Tibial nerve (tissue), 4 donors: ENCODE results near the gene LEAP2. TPM values are rescaled to one million over a fixed set of nuclear protein-coding genes. Genes with fewer than 3 reads are reported as not detected.

Experiments used
- DNase-seq, 2 donors: peaks; one replicate each; pipeline ENCODE4 v3.0.0-alpha.2; 2019; ENCODE audit warnings: low spot score in 2 of 2
- H3K27ac ChIP-seq, 4 donors: fragments of 200-600 bp; sonication (generic) in 3 of 4; one replicate each; pipeline ENCODE4 v1.5.1; 2017 to 2019; ENCODE audit warnings: mild to moderate bottlenecking in 1 of 4
- H3K27me3 ChIP-seq, 2 donors: fragments of 200-600 bp; sonication (generic) in 1 of 2; one replicate each; pipeline versions ENCODE4 v1.5.1 to v1.6.0; 2017 to 2019
- H3K36me3 ChIP-seq, 3 donors: fragments of 200-600 bp; sonication (generic); one replicate each; pipeline ENCODE4 v1.5.1; 2018 to 2019
- H3K4me1 ChIP-seq, 4 donors: fragments of 200-600 bp; sonication (generic) in 3 of 4; one replicate each; pipeline ENCODE4 v1.5.1; 2017 to 2019
- H3K4me3 ChIP-seq, 4 donors: fragments of 200-600 bp; sonication (generic) in 3 of 4; one replicate each; pipeline ENCODE4 v1.5.1; 2017 to 2019; ENCODE audit warnings: mild to moderate bottlenecking in 1 of 4, moderate library complexity in 1 of 4
- H3K9me3 ChIP-seq, 4 donors: fragments of 200-600 bp; sonication (generic) in 3 of 4; one replicate each; pipeline ENCODE4 v1.5.1; 2017 to 2019
- CTCF ChIP-seq, 5 experiments: fragments of 200-600 bp in 3 of 5; fragments of 450-650 bp in 2 of 5; sonication (generic) in 3 of 5; IDR thresholded peaks; one replicate each; pipeline ENCODE4 v1.5.1; 2016 to 2019; ENCODE audit warnings: antibody characterized with exemption in 5 of 5, mild to moderate bottlenecking in 3 of 5, moderate library complexity in 2 of 5
- EP300 ChIP-seq, 2 donors: sonication (generic); formaldehyde crosslinking; IDR thresholded peaks; one replicate each; pipeline ENCODE4 v1.6.1; 2017; ENCODE audit warnings: antibody characterized with exemption in 2 of 2, mild to moderate bottlenecking in 1 of 2
- POLR2A ChIP-seq, 2 donors: fragments of 450-650 bp; IDR thresholded peaks; one replicate each; pipeline ENCODE4 v1.6.1; 2017; ENCODE audit warnings: antibody characterized with exemption in 2 of 2, mild to moderate bottlenecking in 2 of 2, moderate library complexity in 2 of 2
- WGBS, 2 donors: methylation state at CpG; one replicate each; pipeline ENCODE4 v1.1.5; 2018; 5-methylcytosine and 5-hydroxymethylcytosine counted together
- total RNA-seq, 4 donors: library from RNA; depleted of rRNA; stranded (reverse); fragments of >200 nt; gene quantifications; one replicate each; pipeline ENCODE4 v1.1.0, GENCODE V29; 2016

Gene LEAP2
- total RNA-seq, 4 donors from 2014 or later: 1.7 to 3.9 (median 2.5) TPM

DNA sequence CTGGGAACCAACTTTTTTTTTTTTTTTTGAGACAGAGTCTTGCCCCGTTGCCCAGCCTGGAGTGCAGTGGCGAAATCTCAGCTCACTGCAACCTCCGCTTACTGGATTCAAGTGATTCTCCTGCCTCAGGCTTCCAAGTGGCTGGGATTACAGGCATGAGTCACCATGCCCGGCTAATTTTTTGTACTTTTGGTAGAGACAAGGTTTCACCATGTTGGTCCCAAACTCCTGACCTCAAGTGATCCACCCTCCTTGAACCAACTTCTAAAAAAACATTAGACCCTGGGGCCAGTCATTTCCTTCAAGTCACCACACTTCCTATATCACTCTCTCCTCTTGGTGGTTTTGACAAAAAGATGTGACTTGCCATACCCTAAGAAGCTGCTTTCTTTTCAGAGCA, 32.2 kb upstream of the LEAP2 start:
- WGBS, 2 donors: 87 to 93% methylated on average over 4 of the region's 4 CpGs
- no peaks in the 10 kb centered on the region for H3K36me3 ChIP-seq
- H3K27ac ChIP-seq: no peak overlapping the region

GRCh38 chr5:132848270-132848669, 25.2 kb upstream of the LEAP2 start:
- H3K4me1 ChIP-seq: no peaks in the 10 kb centered on the region
- TF ChIP-seq POLR2A (IDR thresholded peaks at IDR 0.05) (no peak), CTCF (IDR thresholded peaks at IDR 0.05) (no peak), EP300 (IDR thresholded peaks at IDR 0.05) (no peak)
- H3K4me3 ChIP-seq: no peak overlapping the region
- H3K9me3 ChIP-seq: no peaks in the 10 kb centered on the region
- no peak for DNase-seq
- H3K27ac ChIP-seq: no peak overlapping the region
- 91 to 92% methylated on average over 8 of the region's 8 CpGs for WGBS, 2 donors
- H3K36me3 ChIP-seq: no peaks in the 10 kb centered on the region
- H3K27me3 ChIP-seq: no peaks in the 10 kb centered on the region

More for the DNA sequence above, 32.2 kb upstream of the LEAP2 start:
- Histone ChIP-seq H3K4me3 (no peak overlapping the region), H3K27me3 (no peaks in the 10 kb centered on the region), H3K4me1 (no peaks in the 10 kb centered on the region), H3K9me3 (no peaks in the 10 kb centered on the region)
- no peak for DNase-seq
- TF ChIP-seq CTCF (IDR thresholded peaks at IDR 0.05) (no peak), POLR2A (IDR thresholded peaks at IDR 0.05) (no peak), EP300 (IDR thresholded peaks at IDR 0.05) (no peak)

DNA sequence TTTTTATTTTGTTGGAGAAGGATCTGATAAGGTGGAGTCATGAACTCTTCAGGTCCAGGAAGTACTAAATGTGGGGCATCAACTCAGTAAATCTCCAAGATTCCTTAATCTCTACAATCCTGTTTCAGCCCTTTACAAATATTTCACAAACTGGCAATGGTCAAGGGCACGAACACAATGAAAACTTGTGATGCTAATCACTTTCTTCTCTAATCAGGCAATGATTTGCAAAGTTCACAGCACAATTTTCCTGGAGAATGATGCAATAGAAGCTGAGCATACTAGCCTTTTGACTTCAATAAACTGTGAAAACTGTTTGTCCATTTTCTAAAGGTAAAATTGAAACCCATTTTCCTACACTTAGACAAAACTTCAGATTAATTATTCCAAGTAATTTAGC, 24.1 kb upstream of the LEAP2 start:
- 48 to 58% methylated on average over 1 of the region's 1 CpG for WGBS, 2 donors
- Histone ChIP-seq H3K27ac (no peak overlapping the region), H3K27me3 (no peaks in the 10 kb centered on the region), H3K36me3 (no peaks in the 10 kb centered on the region), H3K4me3 (no peak overlapping the region), H3K9me3 (no peaks in the 10 kb centered on the region), H3K4me1 (no peaks in the 10 kb centered on the region)
- no peak for DNase-seq
- no peak for TF ChIP-seq POLR2A (IDR thresholded peaks at IDR 0.05)
- no peak for TF ChIP-seq EP300 (IDR thresholded peaks at IDR 0.05)
- no peak for TF ChIP-seq CTCF (IDR thresholded peaks at IDR 0.05)

- no peaks in the 10 kb centered on the region for H3K36me3 ChIP-seq
- TF ChIP-seq EP300 (IDR thresholded peaks at IDR 0.05) (no peak), POLR2A (IDR thresholded peaks at IDR 0.05) (no peak)
- no peaks in the 10 kb centered on the region for H3K4me1 ChIP-seq
- H3K9me3 ChIP-seq: no peaks in the 10 kb centered on the region
- H3K27ac ChIP-seq: no peak overlapping the region
- no peak overlapping the region for H3K4me3 ChIP-seq
- no peaks in the 10 kb centered on the region for H3K27me3 ChIP-seq
- 72 to 83% methylated on average over 2 of the region's 2 CpGs for WGBS, 2 donors
- DNase-seq: no peak
Observed at GRCh38 chr5:132850066-132850465, 23.4 kb upstream of the LEAP2 start.

GRCh38 chr5:132853323-132853722, 20.1 kb upstream of the LEAP2 start:
- H3K27ac ChIP-seq: no peak overlapping the region
- no peak for DNase-seq
- WGBS, 2 donors: 88 to 90% methylated on average over 3 of the region's 3 CpGs
- H3K9me3 ChIP-seq: no peaks in the 10 kb centered on the region
- no peak for TF ChIP-seq EP300 (IDR thresholded peaks at IDR 0.05)
- no peak for TF ChIP-seq CTCF (IDR thresholded peaks at IDR 0.05)
- TF ChIP-seq POLR2A (IDR thresholded peaks at IDR 0.05): no peak
- no peak overlapping the region for H3K4me3 ChIP-seq
- no peaks in the 10 kb centered on the region for H3K4me1 ChIP-seq
- H3K27me3 ChIP-seq: no peaks in the 10 kb centered on the region
- H3K36me3 ChIP-seq: no peaks in the 10 kb centered on the region

GRCh38 chr5:132853790-132854189, 19.7 kb upstream of the LEAP2 start:
- Histone ChIP-seq H3K27ac (no peak overlapping the region), H3K4me3 (no peak overlapping the region), H3K4me1 (no peaks in the 10 kb centered on the region), H3K36me3 (no peaks in the 10 kb centered on the region), H3K9me3 (no peaks in the 10 kb centered on the region), H3K27me3 (no peaks in the 10 kb centered on the region)
- TF ChIP-seq EP300 (IDR thresholded peaks at IDR 0.05) (no peak), CTCF (IDR thresholded peaks at IDR 0.05) (no peak), POLR2A (IDR thresholded peaks at IDR 0.05) (no peak)
- DNase-seq: no peak
- WGBS, 2 donors: 15 to 31% methylated on average over 1 of the region's 1 CpG
